Adrenal gland (tissue), 19 donors: ENCODE results near the gene POLR2J2. TPM values are rescaled to one million over a fixed set of nuclear protein-coding genes. Genes with fewer than 3 reads are reported as not detected.
"Not testable (repeated sequence)": the region's sequence is repeated elsewhere in the genome, so short reads cannot be mapped to it uniquely, and the experiment has no call there.

Experiments
- DNase-seq, 7 donors: peaks; one replicate each; pipeline ENCODE4 v3.0.0-alpha.2; 2019 to 2020
- H3K27ac ChIP-seq, 5 donors: fragments of 200-600 bp; sonication (generic) in 4 of 5; 1 replicate in 3 of 5; 2 replicates in 2 of 5; pipeline versions ENCODE4 v1.5.1 to v1.8.0; 2016 to 2020; ENCODE audit warnings: mild to moderate bottlenecking in 1 of 5
- H3K27me3 ChIP-seq: fragments of 200-600 bp; 2 replicates; pipeline ENCODE4 v1.8.0; 2021
- H3K36me3 ChIP-seq, 2 donors: fragments of 200-600 bp; replicated peaks in 1 of 2; 1 replicate in 1 of 2; 2 replicates in 1 of 2; pipeline versions ENCODE4 v1.5.1 to v1.8.0; 2018 to 2022
- H3K4me1 ChIP-seq, 2 donors: fragments of 200-600 bp; replicated peaks in 1 of 2; 1 replicate in 1 of 2; 2 replicates in 1 of 2; pipeline versions ENCODE4 v1.5.1 to v1.8.0; 2018 to 2021
- H3K4me3 ChIP-seq, 4 donors: fragments of 200-600 bp; sonication (generic) in 3 of 4; one replicate each; pipeline ENCODE4 v1.5.1; 2016 to 2018
- H3K9me3 ChIP-seq, 3 donors: fragments of 200-600 bp; sonication (generic) in 1 of 3; replicated peaks in 1 of 3; 1 replicate in 2 of 3; 2 replicates in 1 of 3; pipeline versions ENCODE4 v1.5.1 to v1.8.0; 2016 to 2021
- WGBS, 4 donors: extraction: QIAGEN DNeasy Blood & Tissue Kit in 2 of 4; methylation state at CpG; one replicate each; pipeline versions ENCODE4 v1.1.5 to v1.1.7; 2013 to 2017; 5-methylcytosine and 5-hydroxymethylcytosine counted together
- intact Hi-C, 2 donors: fragments of 100-400 bp; cut with DNase I; formaldehyde crosslinking; loops; one replicate each; pipeline versions ENCODE4 v1.14.1 to v1.15.0; 2022 to 2023
- long read RNA-seq, 10 donors: library from polyadenylated mRNA in 3 of 10; unstranded in 2 of 10; stranded (forward) in 1 of 10; transcript quantifications; one replicate each; pipeline ENCODE4 v2.0.0 and lab custom pipeline, GENCODE V29; 2021 to 2026
- polyA plus RNA-seq, 3 donors: library from polyadenylated mRNA; stranded (reverse); fragments of 200-250 nt in 2 of 3; fragments of 350-450 nt in 1 of 3; fragmentation: Illumina TruSeq in 1 of 3; extraction: RNeasy Lipid Tissue Mini Kit (QIAGEN cat#74804) in 1 of 3; gene quantifications; one replicate each; pipeline ENCODE4 v1.2.3, GENCODE V29; 2013 to 2014
- total RNA-seq, 9 donors: library from RNA; depleted of rRNA in 4 of 9; stranded (reverse); fragments of >200 nt in 4 of 9; fragments of 120-200 nt in 1 of 9; fragmentation: NEBNext Ultra II Directional in 1 of 9; extraction: Animal tissue kit (Norgen Biotek cat#: 25700) in 1 of 9; gene quantifications; one replicate each; pipeline versions ENCODE4 v1.1.0 to v1.2.4, GENCODE V29; 2013 to 2023
- donor health status: healthy with polysubstance abuse.
- donor health status: Bipolar disorder and iron deficiency.
- donor health status: DM: yes; HTN: yes; CAD: no.
- donor health status: DM: no; HTN: no; CAD: no.
- donor health status: DM: no; HTN: no; CAD: no.
- donor health status: DM: yes; HTN: yes; CAD: no.

The POLR2J2 gene
- total RNA-seq (1 to 10 TPM in 7 of 9 donors, under 1 TPM in 1, not detected in 1; 0.55 to 8.6 (median 3.0) TPM), polyA plus RNA-seq (1 to 10 TPM; 3.9 to 4.1 (median 4.1) TPM)
- long read RNA-seq, donor 1, partial matches to known transcripts, result 0 of 1 reads
- long read RNA-seq, donor 1, other reads (novel, unspliced or antisense), result 0 of 1 reads
- long read RNA-seq, donor 2, partial matches to known transcripts, result 0 of 1 reads
- long read RNA-seq, donor 2, other reads (novel, unspliced or antisense), result 0 of 1 reads
- long read RNA-seq, donor 3, partial matches to known transcripts, result 0 of 1 reads
- long read RNA-seq, donor 3, other reads (novel, unspliced or antisense), result 0 of 1 reads
- long read RNA-seq, donor 4, result 0 reads
- long read RNA-seq, donor 5, partial matches to known transcripts, result 0 of 1 reads
- long read RNA-seq, donor 5, other reads (novel, unspliced or antisense), result 0 of 1 reads
- long read RNA-seq, donor 6, result 0 reads
- long read RNA-seq, donor 7, result 0 reads
- long read RNA-seq, donor 8, result 0 reads
- long read RNA-seq, donor 9, partial matches to known transcripts, result 0 of 1 reads
- long read RNA-seq, donor 9, other reads (novel, unspliced or antisense), result 0 of 1 reads
- long read RNA-seq, donor 10, result 0 reads

GRCh38 chr7:102671166-102671955 lies at the start of gene POLR2J2:
POLR2J2 (minus strand) TSS chr7:102671663; CDS start chr7:102671601, 62 bp downstream.
- DNase-seq, result peak in 4 of 7 donors; percentile 78 to 82 (median 78)
- WGBS, 4 donors, result 1 to 2% methylated on average over 17 to 24 of the region's 63 CpGs; no CpG with 5 or more reads in 2 of the 4 donors
- H3K4me1 ChIP-seq, H3K36me3 ChIP-seq, H3K27ac ChIP-seq, intact Hi-C loops, H3K9me3 ChIP-seq, H3K27me3 ChIP-seq: not testable (repeated sequence)
- H3K4me3 ChIP-seq, result peak within 1 kb of the TSS in 1 of 4 donors; percentile 45

- H3K36me3 ChIP-seq, H3K4me3 ChIP-seq, H3K4me1 ChIP-seq, DNase-seq, H3K9me3 ChIP-seq, intact Hi-C loops, H3K27ac ChIP-seq, H3K27me3 ChIP-seq: not testable (repeated sequence)
Measured at GRCh38 chr7:102718491-102718890, 47.0 kb upstream of the POLR2J2 start.

GRCh38 chr7:102715718-102716117 lies 44.3 kb upstream of the POLR2J2 start:
- H3K27me3 ChIP-seq, H3K4me3 ChIP-seq, intact Hi-C loops, DNase-seq, H3K27ac ChIP-seq, H3K36me3 ChIP-seq, H3K4me1 ChIP-seq, H3K9me3 ChIP-seq: not testable (repeated sequence)
- 59 to 80% (median 68%) methylated on average over 1 to 3 of the region's 3 CpGs for WGBS, 4 donors

GRCh38 chr7:102714774-102715522 lies 43.5 kb upstream of the POLR2J2 start:
- DNase-seq, intact Hi-C loops, H3K36me3 ChIP-seq, H3K9me3 ChIP-seq, H3K4me1 ChIP-seq, H3K27ac ChIP-seq, H3K27me3 ChIP-seq, H3K4me3 ChIP-seq: not testable (repeated sequence)
- WGBS, 4 donors, result 73 to 86% (median 79%) methylated on average over 4 to 6 of the region's 6 CpGs

GRCh38 chr7:102713691-102714080 lies 42.2 kb upstream of the POLR2J2 start:
- H3K36me3 ChIP-seq, DNase-seq, intact Hi-C loops, H3K9me3 ChIP-seq, H3K27ac ChIP-seq, H3K4me3 ChIP-seq, H3K4me1 ChIP-seq, H3K27me3 ChIP-seq: not testable (repeated sequence)
- WGBS, 4 donors, result no CpG with 5 or more reads among the region's 1 CpG

GRCh38 chr7:102713011-102713690 lies 41.7 kb upstream of the POLR2J2 start:
- H3K9me3 ChIP-seq, H3K27ac ChIP-seq, intact Hi-C loops, H3K36me3 ChIP-seq, H3K27me3 ChIP-seq, H3K4me1 ChIP-seq, H3K4me3 ChIP-seq, DNase-seq: not testable (repeated sequence)
- 38 to 51% (median 44%) methylated on average over 5 of the region's 5 CpGs for WGBS, 4 donors

GRCh38 chr7:102698962-102699750 lies 27.7 kb upstream of the POLR2J2 start:
- H3K27me3 ChIP-seq, H3K9me3 ChIP-seq, H3K36me3 ChIP-seq, DNase-seq, H3K27ac ChIP-seq, H3K4me3 ChIP-seq, H3K4me1 ChIP-seq, intact Hi-C loops: not testable (repeated sequence)
- WGBS, 4 donors, result 68 to 74% (median 71%) methylated on average over 9 of the region's 9 CpGs

GRCh38 chr7:102697642-102698512 lies 26.4 kb upstream of the POLR2J2 start:
- H3K9me3 ChIP-seq, H3K27ac ChIP-seq, DNase-seq, H3K4me3 ChIP-seq, intact Hi-C loops, H3K36me3 ChIP-seq, H3K27me3 ChIP-seq, H3K4me1 ChIP-seq: not testable (repeated sequence)
- 79 to 85% (median 82%) methylated on average over 4 to 5 of the region's 5 CpGs for WGBS, 4 donors

- intact Hi-C loops, result not testable (repeated sequence)
- 27 to 83% (median 59%) methylated on average over 1 to 2 of the region's 2 CpGs for WGBS, 4 donors
Measured at GRCh38 chr7:102696009-102696408, 24.5 kb upstream of the POLR2J2 start.

More at GRCh38 chr7:102696009-102696408, 24.5 kb upstream of the POLR2J2 start:
- not testable (repeated sequence) for H3K27me3 ChIP-seq, H3K4me1 ChIP-seq, H3K9me3 ChIP-seq, H3K36me3 ChIP-seq, DNase-seq, H3K4me3 ChIP-seq, H3K27ac ChIP-seq
